Mesendoderm (in vitro differentiated cells): Measurements from ENCODE around the gene PEMT.

ENCODE experiments used
- DNase-seq: peaks from one replicate; pipeline ENCODE4 v3.0.0; 2013
- H2AK5ac ChIP-seq: 2 replicates; pipeline ENCODE4 v1.6.1; 2013; ENCODE audit warnings: low read length, inconsistent platforms
- H2BK120ac ChIP-seq: 2 replicates; pipeline ENCODE4 v1.6.1; 2013; ENCODE audit warnings: low read depth, mild to moderate bottlenecking, low read length, moderate library complexity, mixed read lengths
- H2BK15ac ChIP-seq: replicated peaks from 2 replicates; pipeline ENCODE4 v1.6.1; 2013; ENCODE audit warnings: low read depth, mild to moderate bottlenecking, moderate library complexity
- H2BK5ac ChIP-seq: 2 replicates; pipeline ENCODE4 v1.6.1; 2013; ENCODE audit warnings: low read length, inconsistent platforms
- H3K18ac ChIP-seq: 2 replicates; pipeline ENCODE4 v1.6.1; 2013; ENCODE audit warnings: mild to moderate bottlenecking, low read length, mixed read lengths
- H3K23ac ChIP-seq: one replicate; pipeline ENCODE4 v1.6.1; 2013; ENCODE audit warnings: low read length
- H3K27ac ChIP-seq: 2 replicates; pipeline ENCODE4 v1.5.1; 2013; ENCODE audit warnings: low read depth, mild to moderate bottlenecking, inconsistent platforms, low read length, moderate library complexity
- H3K27me3 ChIP-seq: 2 replicates; pipeline ENCODE4 v1.6.1; 2013; ENCODE audit warnings: low read length, control low read depth, mild to moderate bottlenecking, inconsistent platforms; ENCODE audit not compliant: insufficient read depth, poor library complexity
- H3K36me3 ChIP-seq: 2 replicates; pipeline ENCODE4 v1.6.1; 2013; ENCODE audit warnings: low read length, inconsistent platforms; ENCODE audit not compliant: control insufficient read depth, insufficient read depth
- H3K4ac ChIP-seq: one replicate; pipeline ENCODE4 v1.6.1; 2013; ENCODE audit warnings: low read depth, mild to moderate bottlenecking, low read length, moderate library complexity
- H3K4me1 ChIP-seq: 2 replicates; pipeline ENCODE4 v1.6.1; 2013; ENCODE audit warnings: low read depth, low read length, inconsistent platforms; ENCODE audit not compliant: control insufficient read depth
- H3K4me2 ChIP-seq: 2 replicates; pipeline ENCODE4 v1.6.1; 2013; ENCODE audit warnings: low read length
- H3K4me3 ChIP-seq: 2 replicates; pipeline ENCODE4 v1.5.1; 2013; ENCODE audit warnings: mild to moderate bottlenecking, low read length
- H3K56ac ChIP-seq: one replicate; pipeline ENCODE4 v1.6.1; 2013; ENCODE audit warnings: low read length
- H3K79me1 ChIP-seq: 2 replicates; pipeline ENCODE4 v1.6.1; 2013; ENCODE audit warnings: low read length, inconsistent platforms
- H3K79me2 ChIP-seq: 2 replicates; pipeline ENCODE4 v1.6.1; 2013; ENCODE audit warnings: mild to moderate bottlenecking, low read length; ENCODE audit not compliant: control insufficient read depth, insufficient read depth
- H3K9ac ChIP-seq: 2 replicates; pipeline ENCODE4 v1.6.1; 2013; ENCODE audit warnings: low read length, inconsistent platforms
- H4K5ac ChIP-seq: one replicate; pipeline ENCODE4 v1.6.1; 2013; ENCODE audit warnings: low read length
- H4K8ac ChIP-seq: one replicate; pipeline ENCODE4 v1.6.1; 2013; ENCODE audit warnings: low read depth, mild to moderate bottlenecking, control low read depth, low read length, moderate library complexity
- WGBS: extraction: QIAGEN DNeasy Blood & Tissue Kit; methylation state at CpG from one replicate; pipeline ENCODE4 v1.1.7; 2013; ENCODE audit warnings: low lambda C conversion rate, missing lambda C conversion rate; ENCODE audit not compliant: insufficient coverage; ENCODE audit errors: extremely low coverage; 5-methylcytosine and 5-hydroxymethylcytosine counted together

The PEMT gene

GRCh38 chr17:17590141-17590751, 1.3 kb downstream of the PEMT start:
- Histone ChIP-seq H4K5ac (no peak overlapping the region), H3K27me3 (no peaks in the 10 kb centered on the region), H3K56ac (peak overlapping the region; percentile 100), H3K36me3 (no peaks in the 10 kb centered on the region), H3K4ac (no peak overlapping the region), H3K79me1 (peaks cover 9% of the 10 kb centered on the region), H2BK120ac (no peak overlapping the region), H2BK15ac (no peak overlapping the region), H4K8ac (no peak overlapping the region), H3K9ac (peak overlapping the region; percentile 99), H3K18ac (no peak overlapping the region), H2AK5ac (peak overlapping the region; percentile 90), H3K4me2 (peak overlapping the region; percentile 100), H3K4me3 (peak overlapping the region; percentile 93), H3K27ac (no peak overlapping the region), H2BK5ac (no peak overlapping the region), H3K79me2 (peaks cover 8% of the 10 kb centered on the region), H3K23ac (no peak overlapping the region), H3K4me1 (peaks cover 6% of the 10 kb centered on the region)
- no CpG with 5 or more reads among the region's 11 CpGs for WGBS
- DNase-seq, result no peak

GRCh38 chr17:17587614-17588337, 3.7 kb downstream of the PEMT start:
- Histone ChIP-seq H3K36me3 (no peaks in the 10 kb centered on the region), H3K4me3 (no peak overlapping the region), H3K4ac (no peak overlapping the region), H3K4me2 (no peak overlapping the region), H2BK120ac (no peak overlapping the region), H3K23ac (no peak overlapping the region), H3K27ac (no peak overlapping the region), H4K5ac (no peak overlapping the region), H3K79me2 (peaks cover 8% of the 10 kb centered on the region), H2AK5ac (no peak overlapping the region), H3K56ac (no peak overlapping the region), H2BK5ac (no peak overlapping the region), H2BK15ac (no peak overlapping the region), H3K9ac (no peak overlapping the region), H3K18ac (no peak overlapping the region), H3K27me3 (no peaks in the 10 kb centered on the region), H3K4me1 (peaks cover 6% of the 10 kb centered on the region), H3K79me1 (peaks cover 13% of the 10 kb centered on the region), H4K8ac (no peak overlapping the region)
- no peak for DNase-seq
- WGBS, result no CpG with 5 or more reads among the region's 10 CpGs

GRCh38 chr17:17582372-17582771, 9.1 kb downstream of the PEMT start:
- Histone ChIP-seq H3K9ac (no peak overlapping the region), H4K8ac (no peak overlapping the region), H3K36me3 (no peaks in the 10 kb centered on the region), H2BK120ac (no peak overlapping the region), H2BK5ac (no peak overlapping the region), H4K5ac (no peak overlapping the region), H2AK5ac (no peak overlapping the region), H3K4me2 (no peak overlapping the region), H3K4me3 (no peak overlapping the region), H3K18ac (no peak overlapping the region), H2BK15ac (no peak overlapping the region), H3K56ac (no peak overlapping the region), H3K4me1 (no peaks in the 10 kb centered on the region), H3K23ac (no peak overlapping the region), H3K27ac (no peak overlapping the region), H3K4ac (no peak overlapping the region), H3K79me1 (peaks cover 3% of the 10 kb centered on the region), H3K27me3 (no peaks in the 10 kb centered on the region), H3K79me2 (no peaks in the 10 kb centered on the region)
- WGBS, result no CpG with 5 or more reads among the region's 6 CpGs
- DNase-seq, result no peak

- H4K5ac ChIP-seq, result no peak overlapping the region
- no peak overlapping the region for H3K4me2 ChIP-seq
- no peak overlapping the region for H3K56ac ChIP-seq
- H2BK15ac ChIP-seq, result no peak overlapping the region
- H3K18ac ChIP-seq, result no peak overlapping the region
- no peak overlapping the region for H3K23ac ChIP-seq
- H3K4me3 ChIP-seq, result no peak overlapping the region
- no peak for DNase-seq
- H2BK5ac ChIP-seq, result no peak overlapping the region
- no peak overlapping the region for H3K4ac ChIP-seq
- H3K79me2 ChIP-seq, result no peaks in the 10 kb centered on the region
- no peaks in the 10 kb centered on the region for H3K4me1 ChIP-seq
- H3K9ac ChIP-seq, result no peak overlapping the region
- H3K79me1 ChIP-seq, result peaks cover 3% of the 10 kb centered on the region
- no peak overlapping the region for H4K8ac ChIP-seq
- WGBS, result no CpG with 5 or more reads among the region's 6 CpGs
- H3K27me3 ChIP-seq, result no peaks in the 10 kb centered on the region
- no peak overlapping the region for H2BK120ac ChIP-seq
- H2AK5ac ChIP-seq, result no peak overlapping the region
- H3K36me3 ChIP-seq, result no peaks in the 10 kb centered on the region
- H3K27ac ChIP-seq, result no peak overlapping the region
Observed at GRCh38 chr17:17581509-17581908, 10.0 kb downstream of the PEMT start.

- no peaks in the 10 kb centered on the region for H3K4me1 ChIP-seq
- H2AK5ac ChIP-seq, result no peak overlapping the region
- no peak for DNase-seq
- H2BK5ac ChIP-seq, result no peak overlapping the region
- no peaks in the 10 kb centered on the region for H3K79me2 ChIP-seq
- no peak overlapping the region for H3K4ac ChIP-seq
- no peak overlapping the region for H3K4me2 ChIP-seq
- H4K8ac ChIP-seq, result no peak overlapping the region
- H3K27ac ChIP-seq, result no peak overlapping the region
- no peak overlapping the region for H2BK120ac ChIP-seq
- WGBS, result no CpG with 5 or more reads among the region's 8 CpGs
- no peak overlapping the region for H2BK15ac ChIP-seq
- H3K23ac ChIP-seq, result no peak overlapping the region
- no peaks in the 10 kb centered on the region for H3K27me3 ChIP-seq
- no peak overlapping the region for H4K5ac ChIP-seq
- no peak overlapping the region for H3K56ac ChIP-seq
- no peak overlapping the region for H3K18ac ChIP-seq
- H3K79me1 ChIP-seq, result peaks cover 3% of the 10 kb centered on the region
- H3K9ac ChIP-seq, result no peak overlapping the region
- no peak overlapping the region for H3K4me3 ChIP-seq
- no peaks in the 10 kb centered on the region for H3K36me3 ChIP-seq
Observed at GRCh38 chr17:17580662-17581470, 10.6 kb downstream of the PEMT start.
